ENCODE results near the gene TBX4.

DNA sequence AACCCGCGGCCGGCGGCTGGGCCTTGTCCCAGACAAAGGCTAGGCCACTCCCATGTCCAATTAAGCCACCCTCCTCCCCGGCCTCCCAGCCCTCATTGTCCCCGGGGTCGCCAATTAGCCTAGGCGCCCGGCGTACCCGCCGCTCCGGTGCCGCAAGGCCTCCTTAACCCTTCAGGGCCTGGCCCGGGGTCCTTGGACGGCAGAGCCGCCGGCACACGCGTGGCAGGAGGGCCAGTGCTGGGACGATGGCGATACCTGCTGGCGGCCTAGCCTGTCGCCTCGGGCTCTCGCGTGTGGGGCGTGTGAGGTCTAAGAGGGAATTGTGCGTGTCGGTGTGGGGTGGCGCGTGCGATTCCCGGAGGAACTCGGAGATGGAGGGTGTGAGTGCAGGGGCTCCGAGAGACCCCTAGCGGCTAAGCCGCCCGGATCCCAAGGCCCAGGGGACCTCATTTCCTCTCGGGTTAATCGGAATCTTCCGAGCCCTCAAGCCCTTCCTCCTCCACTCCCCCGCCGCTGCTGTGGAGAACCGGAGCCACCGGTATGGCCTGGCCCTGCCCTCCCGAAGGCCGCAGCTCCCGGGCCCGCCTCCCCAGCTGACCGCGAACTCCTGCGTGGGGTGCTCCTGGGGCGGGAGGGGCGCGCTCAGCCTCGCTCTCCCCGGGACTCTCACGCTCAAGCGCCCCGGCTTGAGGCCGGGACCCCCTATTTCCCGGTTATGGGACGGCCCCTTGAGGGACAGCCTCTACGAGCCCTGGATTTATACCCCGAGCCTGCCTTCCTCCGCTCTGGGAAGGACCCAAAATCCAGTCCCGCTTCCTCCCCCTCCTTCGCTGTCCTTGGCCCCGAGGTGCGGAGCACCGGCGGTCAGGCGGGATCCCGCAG lies 40.7 kb upstream of the TBX4 start:
- no peak for TF ChIP-seq POLR2AphosphoS5 (IDR thresholded peaks at IDR 0.05)
- no peak for TF ChIP-seq POLR2A (IDR thresholded peaks at IDR 0.05)
- no peak for TF ChIP-seq EP300 (IDR thresholded peaks at IDR 0.05)
- TF ChIP-seq, protein P1, sequence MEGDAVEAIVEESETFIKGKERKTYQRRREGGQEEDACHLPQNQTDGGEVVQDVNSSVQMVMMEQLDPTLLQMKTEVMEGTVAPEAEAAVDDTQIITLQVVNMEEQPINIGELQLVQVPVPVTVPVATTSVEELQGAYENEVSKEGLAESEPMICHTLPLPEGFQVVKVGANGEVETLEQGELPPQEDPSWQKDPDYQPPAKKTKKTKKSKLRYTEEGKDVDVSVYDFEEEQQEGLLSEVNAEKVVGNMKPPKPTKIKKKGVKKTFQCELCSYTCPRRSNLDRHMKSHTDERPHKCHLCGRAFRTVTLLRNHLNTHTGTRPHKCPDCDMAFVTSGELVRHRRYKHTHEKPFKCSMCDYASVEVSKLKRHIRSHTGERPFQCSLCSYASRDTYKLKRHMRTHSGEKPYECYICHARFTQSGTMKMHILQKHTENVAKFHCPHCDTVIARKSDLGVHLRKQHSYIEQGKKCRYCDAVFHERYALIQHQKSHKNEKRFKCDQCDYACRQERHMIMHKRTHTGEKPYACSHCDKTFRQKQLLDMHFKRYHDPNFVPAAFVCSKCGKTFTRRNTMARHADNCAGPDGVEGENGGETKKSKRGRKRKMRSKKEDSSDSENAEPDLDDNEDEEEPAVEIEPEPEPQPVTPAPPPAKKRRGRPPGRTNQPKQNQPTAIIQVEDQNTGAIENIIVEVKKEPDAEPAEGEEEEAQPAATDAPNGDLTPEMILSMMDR (IDR thresholded peaks at IDR 0.05) = peak in 2 of 4 experiments; percentile 5 to 31
